Measurements from ENCODE around the gene MRGPRX2. TPM values are rescaled to one million over a fixed set of nuclear protein-coding genes. Genes with fewer than 3 reads are reported as not detected.

Gene MRGPRX2
- total RNA-seq, 2 donors from 2014 or later: not detected

GRCh38 chr11:19091366-19091765, 30.8 kb upstream of the MRGPRX2 start:
- Histone ChIP-seq H3K27ac (no peak overlapping the region), H3K4me3 (no peak overlapping the region), H3K36me3 (no peaks in the 10 kb centered on the region), H3K27me3 (no peaks in the 10 kb centered on the region), H3K4me1 (no peaks in the 10 kb centered on the region), H3K9me3 (no peaks in the 10 kb centered on the region)
- DNase-seq (ENCODE audit: low spot score): no peak
- no peak for TF ChIP-seq CTCF (IDR thresholded peaks at IDR 0.05)

GRCh38 chr11:19089421-19089820, 28.9 kb upstream of the MRGPRX2 start:
- no peaks in the 10 kb centered on the region for H3K9me3 ChIP-seq

GRCh38 chr11:19088791-19089190, 28.3 kb upstream of the MRGPRX2 start:
- no peak for DNase-seq (ENCODE audit: low spot score)
- no peak overlapping the region for H3K4me3 ChIP-seq

More at GRCh38 chr11:19089421-19089820, 28.9 kb upstream of the MRGPRX2 start:
- no peaks in the 10 kb centered on the region for H3K4me1 ChIP-seq
- H3K36me3 ChIP-seq: no peaks in the 10 kb centered on the region
- H3K27ac ChIP-seq: no peak overlapping the region
- no peaks in the 10 kb centered on the region for H3K27me3 ChIP-seq
- no peak for TF ChIP-seq CTCF (IDR thresholded peaks at IDR 0.05)
- H3K4me3 ChIP-seq: no peak overlapping the region
- DNase-seq (ENCODE audit: low spot score): no peak

GRCh38 chr11:19087658-19088057, 27.1 kb upstream of the MRGPRX2 start:
- no peaks in the 10 kb centered on the region for H3K36me3 ChIP-seq
- no peak for DNase-seq (ENCODE audit: low spot score)
- no peaks in the 10 kb centered on the region for H3K27me3 ChIP-seq
- no peak overlapping the region for H3K4me3 ChIP-seq
- H3K9me3 ChIP-seq: no peaks in the 10 kb centered on the region
- no peak overlapping the region for H3K27ac ChIP-seq
- H3K4me1 ChIP-seq: no peaks in the 10 kb centered on the region
- TF ChIP-seq CTCF (IDR thresholded peaks at IDR 0.05): no peak

More at GRCh38 chr11:19088791-19089190, 28.3 kb upstream of the MRGPRX2 start:
- Histone ChIP-seq H3K27me3 (no peaks in the 10 kb centered on the region), H3K36me3 (no peaks in the 10 kb centered on the region), H3K27ac (no peak overlapping the region), H3K9me3 (no peaks in the 10 kb centered on the region), H3K4me1 (no peaks in the 10 kb centered on the region)
- TF ChIP-seq CTCF (IDR thresholded peaks at IDR 0.05): no peak

GRCh38 chr11:19084661-19085315, 24.3 kb upstream of the MRGPRX2 start:
- no peak for TF ChIP-seq CTCF (IDR thresholded peaks at IDR 0.05)
- Histone ChIP-seq H3K27me3 (no peaks in the 10 kb centered on the region), H3K9me3 (no peaks in the 10 kb centered on the region), H3K36me3 (no peaks in the 10 kb centered on the region), H3K4me1 (no peaks in the 10 kb centered on the region), H3K27ac (no peak overlapping the region), H3K4me3 (no peak overlapping the region)
- no peak for DNase-seq (ENCODE audit: low spot score)

GRCh38 chr11:19083166-19083565, 22.6 kb upstream of the MRGPRX2 start:
- TF ChIP-seq CTCF (IDR thresholded peaks at IDR 0.05): no peak
- DNase-seq (ENCODE audit: low spot score): no peak
- Histone ChIP-seq H3K27me3 (no peaks in the 10 kb centered on the region), H3K36me3 (no peaks in the 10 kb centered on the region), H3K9me3 (no peaks in the 10 kb centered on the region), H3K27ac (no peak overlapping the region), H3K4me1 (no peaks in the 10 kb centered on the region), H3K4me3 (no peak overlapping the region)
